Heart right ventricle (tissue), 16 donors: Measurements from ENCODE around the gene RPA1. TPM values are rescaled to one million over a fixed set of nuclear protein-coding genes. Genes with fewer than 3 reads are reported as not detected.
A peak's percentile ranks its signal among the peaks of the same experiment; 100 is the strongest.

Experiments used
- ATAC-seq, 8 donors: fragments of 200-7000 bp; cut with Tn5 transposase; one replicate each; pipeline ENCODE4 v1.9.1; 2020; ENCODE audit warnings: mild to moderate bottlenecking in 8 of 8, moderate library complexity in 8 of 8, moderate number of reproducible peaks in 1 of 8
- DNase-seq, 2 donors: peaks; one replicate each; pipeline ENCODE4 v3.0.0-alpha.2; 2020
- H3K27ac ChIP-seq, 10 donors: fragments of 200-600 bp; sonication (generic) in 2 of 10; one replicate each; pipeline versions ENCODE4 v1.5.0 to v1.8.0; 2020 to 2022; ENCODE audit warnings: mild to moderate bottlenecking in 3 of 10
- H3K27me3 ChIP-seq, 7 donors: fragments of 200-600 bp; one replicate each; pipeline ENCODE4 v1.8.0; 2021 to 2022; ENCODE audit warnings: mild to moderate bottlenecking in 2 of 7
- H3K36me3 ChIP-seq, 9 donors: fragments of 200-600 bp; sonication (generic) in 1 of 9; one replicate each; pipeline versions ENCODE4 v1.5.0 to v1.8.0; 2020 to 2022; ENCODE audit warnings: mild to moderate bottlenecking in 2 of 9
- H3K4me1 ChIP-seq, 9 donors: fragments of 200-600 bp; sonication (generic) in 1 of 9; one replicate each; pipeline versions ENCODE4 v1.5.0 to v1.8.0; 2020 to 2022; ENCODE audit warnings: mild to moderate bottlenecking in 4 of 9
- H3K4me3 ChIP-seq, 10 donors: fragments of 200-600 bp; sonication (generic) in 2 of 10; one replicate each; pipeline versions ENCODE4 v1.5.0 to v1.8.0; 2020 to 2022; ENCODE audit warnings: mild to moderate bottlenecking in 7 of 10, moderate library complexity in 2 of 10
- H3K9me3 ChIP-seq, 11 donors: fragments of 200-600 bp in 10 of 11; sonication (generic) in 2 of 11; one replicate each; pipeline versions ENCODE4 v1.5.0 to v1.8.0; 2013 to 2022; ENCODE audit warnings: mild to moderate bottlenecking in 2 of 11, control low read depth in 1 of 11, moderate library complexity in 1 of 11
- WGBS, 2 donors: extraction: QIAGEN DNeasy Blood & Tissue Kit; methylation state at CpG; one replicate each; pipeline ENCODE4 v1.1.7; 2013; ENCODE audit warnings: inconsistent platforms in 1 of 2; 5-methylcytosine and 5-hydroxymethylcytosine counted together
- intact Hi-C, 10 donors: fragments of 100-400 bp; cut with DNase I; formaldehyde crosslinking; loops; one replicate each; pipeline versions ENCODE4 v1.11.1 to v1.14.2; 2022
- polyA plus RNA-seq, 2 donors: library from polyadenylated mRNA; stranded (reverse); fragments of 200-250 nt; gene quantifications; one replicate each; pipeline ENCODE4 v1.2.3, GENCODE V29; 2013
- total RNA-seq, 10 donors: library from RNA; stranded (reverse); fragmentation: NEBNext Ultra II Directional in 3 of 10; extraction: Animal tissue kit (Norgen Biotek cat#: 25700) in 3 of 10; gene quantifications; one replicate each; pipeline versions ENCODE4 v1.2.1 to v1.2.4, GENCODE V29; 2021 to 2023
- TF ChIP-seq, protein P1 (sequence below), 9 donors: fragments of 200-600 bp; sonication (generic) in 2 of 9; IDR thresholded peaks; one replicate each; pipeline versions ENCODE4 v1.5.0 to v1.8.0; 2021 to 2022; ENCODE audit warnings: antibody characterized with exemption in 9 of 9, mild to moderate bottlenecking in 5 of 9, moderate library complexity in 1 of 9
- donor health status: Arrhythmogenic right ventricular cardiomyopathy.
- donor health status: ischemic (EF 13 %, LVEDD 7.1; RV severe dilation, severe dysfunction).
- donor health status: healthy with polysubstance abuse.
- donor health status: DM: no; HTN: yes; CAD: no.
- donor health status: DM: no; HTN: no; CAD: no.
- donor health status: ischemic (EF 25% LVEDD 6.9; RV normal size, moderate dysfunction).
- donor health status: ischemic (EF 25% LVEDD 5.7; RV mildly dilated, moderate dysfunction).
- donor health status: healthy.
- donor health status: DM: yes; HTN: yes; CAD: no.
- donor health status: Ischemic cardiomyopathy.
- donor health status: ischemic (EF 35%, LVEDD 5.7; RV mildly dilated, moderate dysfunction).
- donor health status: nonischemic (EF 11% LVEDD 7.7; RV severe dilation, severe dysfunction).
- donor health status: DM: yes; HTN: yes; CAD: no.
- donor health status: PGD.
- donor health status: ischemic (EF 29% LVEDD 5.4; RV normal size, mild dysfunction).
- donor health status: nonischemic (EF 23%, LVEDD 6.1; RV moderate dilation, normal function).

Gene RPA1
- total and polyA plus RNA-seq, 12 donors = 7.2 to 96.6 (median 65.9) TPM

- 94 to 97% methylated on average over 12 of the region's 12 CpGs for WGBS, 2 donors
- ATAC-seq (no peak), DNase-seq (no peak)
- intact Hi-C loops = no loop called here
- Histone ChIP-seq H3K36me3 (no peaks in the 10 kb centered on the region), H3K9me3 (no peaks in the 10 kb centered on the region), H3K27ac (no peak overlapping the region), H3K4me1 (peaks cover 0 to 15% (median 4%) of the 10 kb centered on the region in 9 donors), H3K27me3 (no peaks in the 10 kb centered on the region), H3K4me3 (no peak overlapping the region)
- TF ChIP-seq, protein P1, sequence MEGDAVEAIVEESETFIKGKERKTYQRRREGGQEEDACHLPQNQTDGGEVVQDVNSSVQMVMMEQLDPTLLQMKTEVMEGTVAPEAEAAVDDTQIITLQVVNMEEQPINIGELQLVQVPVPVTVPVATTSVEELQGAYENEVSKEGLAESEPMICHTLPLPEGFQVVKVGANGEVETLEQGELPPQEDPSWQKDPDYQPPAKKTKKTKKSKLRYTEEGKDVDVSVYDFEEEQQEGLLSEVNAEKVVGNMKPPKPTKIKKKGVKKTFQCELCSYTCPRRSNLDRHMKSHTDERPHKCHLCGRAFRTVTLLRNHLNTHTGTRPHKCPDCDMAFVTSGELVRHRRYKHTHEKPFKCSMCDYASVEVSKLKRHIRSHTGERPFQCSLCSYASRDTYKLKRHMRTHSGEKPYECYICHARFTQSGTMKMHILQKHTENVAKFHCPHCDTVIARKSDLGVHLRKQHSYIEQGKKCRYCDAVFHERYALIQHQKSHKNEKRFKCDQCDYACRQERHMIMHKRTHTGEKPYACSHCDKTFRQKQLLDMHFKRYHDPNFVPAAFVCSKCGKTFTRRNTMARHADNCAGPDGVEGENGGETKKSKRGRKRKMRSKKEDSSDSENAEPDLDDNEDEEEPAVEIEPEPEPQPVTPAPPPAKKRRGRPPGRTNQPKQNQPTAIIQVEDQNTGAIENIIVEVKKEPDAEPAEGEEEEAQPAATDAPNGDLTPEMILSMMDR (IDR thresholded peaks at IDR 0.05) = no peak
Measured at GRCh38 chr17:1945621-1946020, 115.8 kb downstream of the RPA1 start.

GRCh38 chr17:1946021-1946932, 116.5 kb downstream of the RPA1 start:
- no peaks in the 10 kb centered on the region for H3K36me3 ChIP-seq
- no peak overlapping the region for H3K27ac ChIP-seq
- ATAC-seq (no peak), DNase-seq (no peak)
- H3K4me3 ChIP-seq = no peak overlapping the region
- H3K27me3 ChIP-seq = no peaks in the 10 kb centered on the region
- 79 to 80% methylated on average over 20 of the region's 20 CpGs for WGBS, 2 donors
- intact Hi-C loops = no loop called here
- H3K9me3 ChIP-seq = no peaks in the 10 kb centered on the region
- H3K4me1 ChIP-seq = peaks cover 0 to 15% (median 4%) of the 10 kb centered on the region in 9 donors
- TF ChIP-seq, protein P1 (IDR thresholded peaks at IDR 0.05) = no peak

DNA sequence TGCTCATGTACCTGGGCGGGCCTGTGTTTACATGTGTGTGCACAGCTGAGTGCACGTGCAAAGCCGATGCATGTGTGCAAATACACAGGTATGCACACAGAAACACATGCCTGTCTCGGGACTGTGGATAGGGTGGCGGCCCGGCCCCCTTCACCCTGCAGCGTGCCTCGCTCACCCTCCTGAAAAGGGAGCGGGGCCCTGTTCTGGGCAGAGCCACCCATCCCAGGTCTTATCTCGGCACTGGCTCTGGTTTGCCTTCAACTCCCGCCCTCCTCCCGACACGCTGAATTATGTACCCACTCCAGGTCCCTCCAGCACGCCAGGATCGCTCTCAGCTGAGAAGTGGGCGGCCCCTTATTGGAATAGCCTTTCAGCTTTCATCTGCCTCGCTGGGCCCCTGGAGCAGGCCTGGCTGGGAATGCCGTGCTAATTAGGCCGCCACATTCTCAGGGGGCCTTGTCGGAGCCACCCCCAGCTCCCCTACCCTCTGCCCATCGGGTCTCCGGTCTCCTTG, 117.5 kb downstream of the RPA1 start:
- WGBS, 2 donors = 43 to 60% methylated on average over 22 of the region's 22 CpGs
- H3K4me1 ChIP-seq = peaks cover 0 to 15% (median 4%) of the 10 kb centered on the region in 9 donors
- H3K36me3 ChIP-seq = no peaks in the 10 kb centered on the region
- H3K4me3 ChIP-seq = no peak overlapping the region
- H3K27me3 ChIP-seq = no peaks in the 10 kb centered on the region
- ATAC-seq (peak; percentile 87 to 96 (median 92)), DNase-seq (peak; percentile 69 to 75)
- intact Hi-C loops = no loop called here
- TF ChIP-seq, protein P1 (IDR thresholded peaks at IDR 0.05) = no peak
- no peaks in the 10 kb centered on the region for H3K9me3 ChIP-seq
- H3K27ac ChIP-seq = peak overlapping the region; percentile 73 to 90 (median 82)

- Histone ChIP-seq H3K36me3 (no peaks in the 10 kb centered on the region), H3K27ac (peak overlapping the region; percentile 73 to 90 (median 82)), H3K4me3 (no peak overlapping the region), H3K4me1 (peaks cover 0 to 15% (median 4%) of the 10 kb centered on the region in 9 donors), H3K9me3 (no peaks in the 10 kb centered on the region), H3K27me3 (no peaks in the 10 kb centered on the region)
- 67 to 69% methylated on average over 22 of the region's 22 CpGs for WGBS, 2 donors
- DNase-seq (no peak), ATAC-seq (peak; percentile 57 to 73 (median 71))
- TF ChIP-seq, protein P1 (IDR thresholded peaks at IDR 0.05) = no peak
- intact Hi-C loops = no loop called here
Measured at GRCh38 chr17:1947743-1948516, 118.1 kb downstream of the RPA1 start.
